ENCODE measurements around the gene FGF1. TPM values are rescaled to one million over a fixed set of nuclear protein-coding genes. Genes with fewer than 3 reads are reported as not detected.

Gene FGF1
- total and polyA plus RNA-seq, 2 donors from 2014 or later: 2.1 to 89.7 TPM

GRCh38 chr5:142626099-142626498 lies 59.8 kb downstream of the FGF1 start:
- H3K36me3 ChIP-seq (ENCODE audit: control insufficient read depth in 2 of 3, insufficient read depth in 3 of 3, low read length in 3 of 3): no peaks in the 10 kb centered on the region
- intact Hi-C loops (cut with DNase I): no loop called here
- H3K9me3 ChIP-seq (ENCODE audit: control insufficient read depth in 2 of 3, insufficient read depth in 1 of 3, low read length in 3 of 3): no peaks in the 10 kb centered on the region
- peak overlapping the region; percentile 45 for H3K27ac ChIP-seq (ENCODE audit: low read depth in 2 of 2, low read length in 2 of 2)
- no peak overlapping the region for H3K9ac ChIP-seq (ENCODE audit: low read length in 3 of 3)
- H3K4me1 ChIP-seq (ENCODE audit: control insufficient read depth in 2 of 3, insufficient read depth in 2 of 3, low read depth in 1 of 3, low read length in 3 of 3): peaks cover 0 to 16% (median 6%) of the 10 kb centered on the region in 3 donors
- H3K4me3 ChIP-seq (ENCODE audit: low read length in 3 of 3): no peak overlapping the region
- DNase-seq: peak in 1 of 5 donors; percentile 31
- no peak for FAIRE-seq
- TF ChIP-seq CTCF (IDR thresholded peaks at IDR 0.05; ENCODE audit: borderline replicate concordance, extremely low read depth, insufficient read depth): no peak
- no peaks in the 10 kb centered on the region for H3K27me3 ChIP-seq (ENCODE audit: control insufficient read depth, insufficient read depth, low read length)

GRCh38 chr5:142621227-142621626 lies 64.7 kb downstream of the FGF1 start:
- Histone ChIP-seq H3K9ac (ENCODE audit: low read length in 3 of 3) (no peak overlapping the region), H3K27ac (ENCODE audit: low read depth in 2 of 2, low read length in 2 of 2) (no peak overlapping the region), H3K36me3 (ENCODE audit: control insufficient read depth in 2 of 3, insufficient read depth in 3 of 3, low read length in 3 of 3) (no peaks in the 10 kb centered on the region), H3K27me3 (ENCODE audit: control insufficient read depth, insufficient read depth, low read length) (no peaks in the 10 kb centered on the region), H3K4me3 (ENCODE audit: low read length in 3 of 3) (no peak overlapping the region), H3K9me3 (ENCODE audit: control insufficient read depth in 2 of 3, insufficient read depth in 1 of 3, low read length in 3 of 3) (no peaks in the 10 kb centered on the region), H3K4me1 (ENCODE audit: control insufficient read depth in 2 of 3, insufficient read depth in 2 of 3, low read depth in 1 of 3, low read length in 3 of 3) (peaks cover 0 to 5% (median 4%) of the 10 kb centered on the region in 3 donors)
- no peak for TF ChIP-seq CTCF (IDR thresholded peaks at IDR 0.05; ENCODE audit: borderline replicate concordance, extremely low read depth, insufficient read depth)
- intact Hi-C loops (cut with DNase I): no loop called here
- DNase-seq (no peak), FAIRE-seq (no peak)

- H3K4me3 ChIP-seq (ENCODE audit: low read length in 3 of 3): no peak overlapping the region
- H3K27ac ChIP-seq (ENCODE audit: low read depth in 2 of 2, low read length in 2 of 2): no peak overlapping the region
- DNase-seq (no peak), FAIRE-seq (peak; percentile 25)
- TF ChIP-seq CTCF (IDR thresholded peaks at IDR 0.05; ENCODE audit: borderline replicate concordance, extremely low read depth, insufficient read depth): no peak
- peaks cover 0 to 3% (median under 1%) of the 10 kb centered on the region in 3 donors for H3K4me1 ChIP-seq (ENCODE audit: control insufficient read depth in 2 of 3, insufficient read depth in 2 of 3, low read depth in 1 of 3, low read length in 3 of 3)
- intact Hi-C loops (cut with DNase I): no loop called here
- no peaks in the 10 kb centered on the region for H3K9me3 ChIP-seq (ENCODE audit: control insufficient read depth in 2 of 3, insufficient read depth in 1 of 3, low read length in 3 of 3)
- no peaks in the 10 kb centered on the region for H3K27me3 ChIP-seq (ENCODE audit: control insufficient read depth, insufficient read depth, low read length)
- no peak overlapping the region for H3K9ac ChIP-seq (ENCODE audit: low read length in 3 of 3)
- H3K36me3 ChIP-seq (ENCODE audit: control insufficient read depth in 2 of 3, insufficient read depth in 3 of 3, low read length in 3 of 3): no peaks in the 10 kb centered on the region
Observed at GRCh38 chr5:142619815-142620214, 66.1 kb downstream of the FGF1 start.

GRCh38 chr5:142618130-142618523 lies 67.8 kb downstream of the FGF1 start:
- H3K9me3 ChIP-seq (ENCODE audit: control insufficient read depth in 2 of 3, insufficient read depth in 1 of 3, low read length in 3 of 3): no peaks in the 10 kb centered on the region
- TF ChIP-seq CTCF (IDR thresholded peaks at IDR 0.05; ENCODE audit: borderline replicate concordance, extremely low read depth, insufficient read depth): no peak
- FAIRE-seq: no peak
- no peaks in the 10 kb centered on the region for H3K4me1 ChIP-seq (ENCODE audit: control insufficient read depth in 2 of 3, insufficient read depth in 2 of 3, low read depth in 1 of 3, low read length in 3 of 3)
- no peak overlapping the region for H3K27ac ChIP-seq (ENCODE audit: low read depth in 2 of 2, low read length in 2 of 2)
- no peak overlapping the region for H3K9ac ChIP-seq (ENCODE audit: low read length in 3 of 3)
- intact Hi-C loops (cut with DNase I): no loop called here
- DNase-seq: peak in 1 of 5 donors; percentile 38
- no peaks in the 10 kb centered on the region for H3K36me3 ChIP-seq (ENCODE audit: control insufficient read depth in 2 of 3, insufficient read depth in 3 of 3, low read length in 3 of 3)
- H3K27me3 ChIP-seq (ENCODE audit: control insufficient read depth, insufficient read depth, low read length): no peaks in the 10 kb centered on the region
- no peak overlapping the region for H3K4me3 ChIP-seq (ENCODE audit: low read length in 3 of 3)
